IPS-20b (cell line): ENCODE data around the gene GALNT9.

Experiments used
- H3K27ac ChIP-seq: one replicate; pipeline ENCODE4 v1.5.1; 2013; ENCODE audit warnings: low read length
- H3K27me3 ChIP-seq: 2 replicates; pipeline ENCODE4 v1.6.1; 2013; ENCODE audit warnings: mild to moderate bottlenecking, low read length, inconsistent platforms; ENCODE audit not compliant: insufficient read depth
- H3K36me3 ChIP-seq: 2 replicates; pipeline ENCODE4 v1.6.1; 2013; ENCODE audit warnings: low read depth, mild to moderate bottlenecking, inconsistent platforms, low read length, moderate library complexity; ENCODE audit not compliant: insufficient read depth
- H3K4me1 ChIP-seq: 2 replicates; pipeline ENCODE4 v1.6.1; 2013; ENCODE audit warnings: mild to moderate bottlenecking, control low read depth, inconsistent platforms, low read length, moderate library complexity; ENCODE audit not compliant: insufficient read depth
- H3K4me3 ChIP-seq: 2 replicates; pipeline ENCODE4 v1.5.1; 2013; ENCODE audit warnings: mild to moderate bottlenecking, low read length, inconsistent platforms
- H3K9ac ChIP-seq: 2 replicates; pipeline ENCODE4 v1.6.1; 2013; ENCODE audit warnings: low read depth, mild to moderate bottlenecking, inconsistent platforms, low read length, moderate library complexity
- H3K9me3 ChIP-seq: 2 replicates; pipeline ENCODE4 v1.6.1; 2013; ENCODE audit warnings: mild to moderate bottlenecking, low read depth, low read length, inconsistent platforms; ENCODE audit not compliant: insufficient read depth

The GALNT9 gene

GRCh38 chr12:132218527-132218875 is 110.9 kb downstream of the GALNT9 start:
- no peaks in the 10 kb centered on the region for H3K4me1 ChIP-seq
- H3K27ac ChIP-seq = no peak overlapping the region
- no peak overlapping the region for H3K4me3 ChIP-seq
- peaks cover 62% of the 10 kb centered on the region for H3K27me3 ChIP-seq
- H3K36me3 ChIP-seq = no peaks in the 10 kb centered on the region
- no peaks in the 10 kb centered on the region for H3K9me3 ChIP-seq
- no peak overlapping the region for H3K9ac ChIP-seq

GRCh38 chr12:132217800-132218526 is 111.4 kb downstream of the GALNT9 start:
- Histone ChIP-seq H3K9ac (no peak overlapping the region), H3K9me3 (no peaks in the 10 kb centered on the region), H3K27ac (no peak overlapping the region), H3K4me3 (no peak overlapping the region), H3K4me1 (no peaks in the 10 kb centered on the region), H3K27me3 (peaks cover 67% of the 10 kb centered on the region), H3K36me3 (no peaks in the 10 kb centered on the region)

GRCh38 chr12:132217371-132217770 is 112.0 kb downstream of the GALNT9 start:
- H3K27ac ChIP-seq = no peak overlapping the region
- peaks cover 67% of the 10 kb centered on the region for H3K27me3 ChIP-seq
- H3K9ac ChIP-seq = no peak overlapping the region
- H3K4me1 ChIP-seq = no peaks in the 10 kb centered on the region
- no peaks in the 10 kb centered on the region for H3K9me3 ChIP-seq
- H3K4me3 ChIP-seq = no peak overlapping the region
- no peaks in the 10 kb centered on the region for H3K36me3 ChIP-seq

GRCh38 chr12:132216354-132216987 is 112.9 kb downstream of the GALNT9 start:
- no peaks in the 10 kb centered on the region for H3K9me3 ChIP-seq
- H3K27me3 ChIP-seq = peaks cover 68% of the 10 kb centered on the region
- no peak overlapping the region for H3K4me3 ChIP-seq
- H3K27ac ChIP-seq = no peak overlapping the region
- no peak overlapping the region for H3K9ac ChIP-seq
- H3K36me3 ChIP-seq = no peaks in the 10 kb centered on the region
- H3K4me1 ChIP-seq = no peaks in the 10 kb centered on the region

GRCh38 chr12:132215299-132215989 is 113.9 kb downstream of the GALNT9 start:
- H3K27ac ChIP-seq = no peak overlapping the region

GRCh38 chr12:132214891-132215290 is 114.5 kb downstream of the GALNT9 start:
- H3K9ac ChIP-seq = no peak overlapping the region
- H3K27ac ChIP-seq = no peak overlapping the region
- peaks cover 73% of the 10 kb centered on the region for H3K27me3 ChIP-seq
- no peak overlapping the region for H3K4me3 ChIP-seq
- H3K4me1 ChIP-seq = no peaks in the 10 kb centered on the region
- no peaks in the 10 kb centered on the region for H3K9me3 ChIP-seq
- no peaks in the 10 kb centered on the region for H3K36me3 ChIP-seq

More at GRCh38 chr12:132215299-132215989, 113.9 kb downstream of the GALNT9 start:
- Histone ChIP-seq H3K4me3 (no peak overlapping the region), H3K9ac (no peak overlapping the region), H3K4me1 (no peaks in the 10 kb centered on the region), H3K27me3 (peaks cover 75% of the 10 kb centered on the region), H3K9me3 (no peaks in the 10 kb centered on the region), H3K36me3 (no peaks in the 10 kb centered on the region)

- Histone ChIP-seq H3K27me3 (peaks cover 72% of the 10 kb centered on the region), H3K9ac (no peak overlapping the region), H3K27ac (no peak overlapping the region), H3K9me3 (no peaks in the 10 kb centered on the region), H3K4me3 (no peak overlapping the region), H3K4me1 (no peaks in the 10 kb centered on the region), H3K36me3 (no peaks in the 10 kb centered on the region)
Measured at GRCh38 chr12:132214161-132214476, 115.3 kb downstream of the GALNT9 start.

GRCh38 chr12:132213359-132214160 is 115.8 kb downstream of the GALNT9 start:
- Histone ChIP-seq H3K4me1 (no peaks in the 10 kb centered on the region), H3K9ac (no peak overlapping the region), H3K36me3 (no peaks in the 10 kb centered on the region), H3K9me3 (no peaks in the 10 kb centered on the region), H3K27me3 (peaks cover 71% of the 10 kb centered on the region), H3K4me3 (no peak overlapping the region), H3K27ac (no peak overlapping the region)

GRCh38 chr12:132211816-132212215 is 117.6 kb downstream of the GALNT9 start:
- peaks cover 71% of the 10 kb centered on the region for H3K27me3 ChIP-seq
- no peaks in the 10 kb centered on the region for H3K9me3 ChIP-seq
- H3K9ac ChIP-seq = no peak overlapping the region
- H3K27ac ChIP-seq = no peak overlapping the region
- H3K36me3 ChIP-seq = no peaks in the 10 kb centered on the region
- no peak overlapping the region for H3K4me3 ChIP-seq
- no peaks in the 10 kb centered on the region for H3K4me1 ChIP-seq

- H3K4me1 ChIP-seq = no peaks in the 10 kb centered on the region
- H3K4me3 ChIP-seq = no peak overlapping the region
- no peak overlapping the region for H3K9ac ChIP-seq
- H3K36me3 ChIP-seq = no peaks in the 10 kb centered on the region
- H3K9me3 ChIP-seq = no peaks in the 10 kb centered on the region
- H3K27ac ChIP-seq = no peak overlapping the region
- H3K27me3 ChIP-seq = peaks cover 71% of the 10 kb centered on the region
Measured at GRCh38 chr12:132211326-132211725, 118.1 kb downstream of the GALNT9 start.

- H3K27ac ChIP-seq = no peak overlapping the region
- no peak overlapping the region for H3K9ac ChIP-seq
- H3K9me3 ChIP-seq = no peaks in the 10 kb centered on the region
- H3K4me3 ChIP-seq = no peak overlapping the region
- no peaks in the 10 kb centered on the region for H3K4me1 ChIP-seq
- no peaks in the 10 kb centered on the region for H3K36me3 ChIP-seq
- H3K27me3 ChIP-seq = peaks cover 73% of the 10 kb centered on the region
Measured at GRCh38 chr12:132210223-132211055, 119.0 kb downstream of the GALNT9 start.
